RPMI8226 (cell line): ENCODE results near the gene LHPP.

Experiments used
- DNase-seq: peaks from one replicate; pipeline ENCODE4 v3.0.0-alpha.2; 2015

The LHPP gene

GRCh38 chr10:124522933-124523871 lies 61.6 kb downstream of the LHPP start:
- DNase-seq, result peak; percentile 15

- DNase-seq, result no peak
Observed at GRCh38 chr10:124523901-124524300, 62.3 kb downstream of the LHPP start.

- DNase-seq, result peak; percentile 21
Observed at GRCh38 chr10:124524991-124525653, 63.5 kb downstream of the LHPP start.

- no peak for DNase-seq
Observed at GRCh38 chr10:124525751-124526600, 64.4 kb downstream of the LHPP start.

GRCh38 chr10:124526621-124527267 lies 65.1 kb downstream of the LHPP start:
- no peak for DNase-seq

- DNase-seq, result no peak
Observed at GRCh38 chr10:124527874-124528395, 66.3 kb downstream of the LHPP start.

GRCh38 chr10:124529661-124530214 lies 68.1 kb downstream of the LHPP start:
- DNase-seq, result no peak

- DNase-seq, result peak; percentile 79
Observed at GRCh38 chr10:124530215-124530665, 68.6 kb downstream of the LHPP start.

GRCh38 chr10:124530816-124531215 lies 69.2 kb downstream of the LHPP start:
- no peak for DNase-seq

- peak; percentile 72 for DNase-seq
Observed at GRCh38 chr10:124532106-124532641, 70.6 kb downstream of the LHPP start.

- no peak for DNase-seq
Observed at GRCh38 chr10:124532788-124533187, 71.2 kb downstream of the LHPP start.

GRCh38 chr10:124533266-124533665 lies 71.6 kb downstream of the LHPP start:
- DNase-seq, result no peak

GRCh38 chr10:124534231-124534798 lies 72.7 kb downstream of the LHPP start:
- no peak for DNase-seq

GRCh38 chr10:124534826-124535601 lies 73.4 kb downstream of the LHPP start:
- DNase-seq, result no peak

GRCh38 chr10:124535731-124536495 lies 74.3 kb downstream of the LHPP start:
- no peak for DNase-seq

GRCh38 chr10:124536496-124537050 lies 75.0 kb downstream of the LHPP start:
- DNase-seq, result no peak

- DNase-seq, result no peak
Observed at GRCh38 chr10:124537166-124537725, 75.6 kb downstream of the LHPP start.

- DNase-seq, result no peak
Observed at GRCh38 chr10:124537891-124538290, 76.3 kb downstream of the LHPP start.

GRCh38 chr10:124538706-124539105 lies 77.1 kb downstream of the LHPP start:
- DNase-seq, result no peak
